RWPE2 (cell line): ENCODE data around the gene COL3A1.

Experiments used
- ATAC-seq: fragments of 200-7000 bp; cut with Tn5 transposase; 3 replicates; pipeline ENCODE4 v1.9.1; 2021; ENCODE audit warnings: low read depth
- DNase-seq: peaks from one replicate; pipeline ENCODE4 v3.0.0-alpha.2; 2020; ENCODE audit warnings: low spot score
- H3K27ac ChIP-seq: fragments of 450-650 bp; 2 replicates; pipeline ENCODE4 v1.5.1; 2017; ENCODE audit warnings: mild to moderate bottlenecking; ENCODE audit not compliant: poor library complexity, severe bottlenecking
- H3K27me3 ChIP-seq: fragments of 250-450 bp; sonication (Bioruptor Pico); 2 replicates; pipeline ENCODE4 v1.5.1; 2021; ENCODE audit warnings: mild to moderate bottlenecking, moderate library complexity; ENCODE audit not compliant: insufficient read depth, poor library complexity, severe bottlenecking
- H3K36me3 ChIP-seq: fragments of 250-450 bp; sonication (Bioruptor Pico); 2 replicates; pipeline ENCODE4 v1.5.1; 2020; ENCODE audit warnings: low read depth, mild to moderate bottlenecking, moderate library complexity
- H3K4me1 ChIP-seq: fragments of 250-450 bp; sonication (Bioruptor Pico); 2 replicates; pipeline ENCODE4 v1.5.1; 2021; ENCODE audit warnings: mild to moderate bottlenecking, moderate library complexity; ENCODE audit not compliant: insufficient read depth, poor library complexity, severe bottlenecking
- H3K4me3 ChIP-seq: fragments of 250-450 bp; sonication (Bioruptor Pico); 2 replicates; pipeline ENCODE4 v1.5.1; 2021; ENCODE audit warnings: mild to moderate bottlenecking, moderate library complexity; ENCODE audit not compliant: severe bottlenecking
- H3K9me3 ChIP-seq: fragments of 250-450 bp; sonication (Bioruptor Pico); 2 replicates; pipeline ENCODE4 v1.5.1; 2021; ENCODE audit warnings: mild to moderate bottlenecking, moderate library complexity; ENCODE audit not compliant: severe bottlenecking
- CTCF ChIP-seq: fragments of 450-650 bp; IDR thresholded peaks from one replicate; pipeline ENCODE4 v1.5.1; 2017; ENCODE audit warnings: mild to moderate bottlenecking, moderate library complexity; ENCODE audit not compliant: poor library complexity, severe bottlenecking

Gene COL3A1

GRCh38 chr2:189050165-189050712 is 76.1 kb downstream of the COL3A1 start:
- no peak for TF ChIP-seq CTCF
- no peak overlapping the region for H3K27ac ChIP-seq
- H3K9me3 ChIP-seq, result no peaks in the 10 kb centered on the region
- DNase-seq (no peak), ATAC-seq (no peak)
- H3K27me3 ChIP-seq, result no peaks in the 10 kb centered on the region
- H3K4me1 ChIP-seq, result no peaks in the 10 kb centered on the region
- no peak overlapping the region for H3K4me3 ChIP-seq
- H3K36me3 ChIP-seq, result no peaks in the 10 kb centered on the region

- no peak for DNase-seq
- TF ChIP-seq CTCF, result no peak
- no peak for ATAC-seq
- no peaks in the 10 kb centered on the region for H3K4me1 ChIP-seq
- H3K9me3 ChIP-seq, result no peaks in the 10 kb centered on the region
- H3K27ac ChIP-seq, result no peak overlapping the region
- no peaks in the 10 kb centered on the region for H3K36me3 ChIP-seq
- H3K4me3 ChIP-seq, result no peak overlapping the region
- no peaks in the 10 kb centered on the region for H3K27me3 ChIP-seq
Observed at GRCh38 chr2:189056200-189057106, 82.3 kb downstream of the COL3A1 start.

- ATAC-seq (no peak), DNase-seq (no peak)
- Histone ChIP-seq H3K36me3 (no peaks in the 10 kb centered on the region), H3K27me3 (no peaks in the 10 kb centered on the region), H3K27ac (no peak overlapping the region), H3K4me1 (no peaks in the 10 kb centered on the region), H3K9me3 (no peaks in the 10 kb centered on the region), H3K4me3 (no peak overlapping the region)
- TF ChIP-seq CTCF, result no peak
Observed at GRCh38 chr2:189057316-189057715, 83.1 kb downstream of the COL3A1 start.

GRCh38 chr2:189060096-189060642 is 86.0 kb downstream of the COL3A1 start:
- no peak for TF ChIP-seq CTCF
- Histone ChIP-seq H3K27ac (no peak overlapping the region), H3K4me1 (no peaks in the 10 kb centered on the region), H3K27me3 (no peaks in the 10 kb centered on the region), H3K9me3 (no peaks in the 10 kb centered on the region), H3K4me3 (no peak overlapping the region), H3K36me3 (no peaks in the 10 kb centered on the region)
- DNase-seq, result no peak
- ATAC-seq, result no peak
